Panc1 (cell line): Measurements from ENCODE around the gene CA10.

Source experiments
- POLR2AphosphoS5 ChIP-seq: IDR thresholded peaks from 2 replicates; pipeline ENCODE4 v1.6.1; 2012; ENCODE audit warnings: mild to moderate bottlenecking, low read depth, low read length, moderate library complexity
- SIN3A ChIP-seq: IDR thresholded peaks from 2 replicates; pipeline ENCODE4 v1.6.1; 2012; ENCODE audit warnings: low read depth, mild to moderate bottlenecking, low read length, moderate library complexity, borderline replicate concordance; ENCODE audit not compliant: insufficient read depth
- TCF7L2 ChIP-seq: IDR thresholded peaks from 2 replicates; pipeline ENCODE4 v1.6.1; 2011; ENCODE audit warnings: mild to moderate bottlenecking, low read depth, low read length, inconsistent platforms
- TF ChIP-seq, protein P1 (sequence below): fragments of 450-650 bp; IDR thresholded peaks from 2 replicates; pipeline ENCODE4 v1.5.1; 2017; ENCODE audit warnings: mild to moderate bottlenecking
- TF ChIP-seq, protein P2 (sequence below), 2 experiments: IDR thresholded peaks; 2 replicates each; pipeline ENCODE4 v1.6.1; 2011 to 2012; ENCODE audit warnings: low read depth in 2 of 2, control low read depth in 1 of 2, low read length in 1 of 2, mild to moderate bottlenecking in 1 of 2, moderate library complexity in 1 of 2; ENCODE audit not compliant: insufficient read depth in 1 of 2

DNA sequence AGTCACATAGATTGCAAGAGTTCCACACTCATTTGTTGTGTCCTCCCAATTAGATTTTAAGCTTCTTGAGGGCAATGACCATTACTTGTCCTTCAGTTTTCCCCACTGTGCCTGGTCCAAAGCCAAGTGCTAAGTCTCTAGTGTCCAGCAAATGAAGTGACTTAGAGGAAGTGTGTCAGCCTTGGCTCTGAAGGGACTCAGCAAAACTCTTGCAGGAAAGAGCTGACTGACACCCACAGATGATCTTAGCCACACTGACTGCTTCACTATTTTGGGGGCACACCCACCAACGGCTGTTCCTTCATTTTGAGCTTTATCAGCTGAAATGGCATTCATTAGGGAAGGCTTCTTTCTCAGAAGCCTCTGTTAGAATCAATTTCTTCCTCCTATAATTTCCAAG is 540.0 kb downstream of the CA10 start:
- TF ChIP-seq, protein P1, sequence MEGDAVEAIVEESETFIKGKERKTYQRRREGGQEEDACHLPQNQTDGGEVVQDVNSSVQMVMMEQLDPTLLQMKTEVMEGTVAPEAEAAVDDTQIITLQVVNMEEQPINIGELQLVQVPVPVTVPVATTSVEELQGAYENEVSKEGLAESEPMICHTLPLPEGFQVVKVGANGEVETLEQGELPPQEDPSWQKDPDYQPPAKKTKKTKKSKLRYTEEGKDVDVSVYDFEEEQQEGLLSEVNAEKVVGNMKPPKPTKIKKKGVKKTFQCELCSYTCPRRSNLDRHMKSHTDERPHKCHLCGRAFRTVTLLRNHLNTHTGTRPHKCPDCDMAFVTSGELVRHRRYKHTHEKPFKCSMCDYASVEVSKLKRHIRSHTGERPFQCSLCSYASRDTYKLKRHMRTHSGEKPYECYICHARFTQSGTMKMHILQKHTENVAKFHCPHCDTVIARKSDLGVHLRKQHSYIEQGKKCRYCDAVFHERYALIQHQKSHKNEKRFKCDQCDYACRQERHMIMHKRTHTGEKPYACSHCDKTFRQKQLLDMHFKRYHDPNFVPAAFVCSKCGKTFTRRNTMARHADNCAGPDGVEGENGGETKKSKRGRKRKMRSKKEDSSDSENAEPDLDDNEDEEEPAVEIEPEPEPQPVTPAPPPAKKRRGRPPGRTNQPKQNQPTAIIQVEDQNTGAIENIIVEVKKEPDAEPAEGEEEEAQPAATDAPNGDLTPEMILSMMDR: no peak
- TF ChIP-seq SIN3A (no peak), TCF7L2 (no peak), POLR2AphosphoS5 (no peak)
- TF ChIP-seq, protein P2, sequence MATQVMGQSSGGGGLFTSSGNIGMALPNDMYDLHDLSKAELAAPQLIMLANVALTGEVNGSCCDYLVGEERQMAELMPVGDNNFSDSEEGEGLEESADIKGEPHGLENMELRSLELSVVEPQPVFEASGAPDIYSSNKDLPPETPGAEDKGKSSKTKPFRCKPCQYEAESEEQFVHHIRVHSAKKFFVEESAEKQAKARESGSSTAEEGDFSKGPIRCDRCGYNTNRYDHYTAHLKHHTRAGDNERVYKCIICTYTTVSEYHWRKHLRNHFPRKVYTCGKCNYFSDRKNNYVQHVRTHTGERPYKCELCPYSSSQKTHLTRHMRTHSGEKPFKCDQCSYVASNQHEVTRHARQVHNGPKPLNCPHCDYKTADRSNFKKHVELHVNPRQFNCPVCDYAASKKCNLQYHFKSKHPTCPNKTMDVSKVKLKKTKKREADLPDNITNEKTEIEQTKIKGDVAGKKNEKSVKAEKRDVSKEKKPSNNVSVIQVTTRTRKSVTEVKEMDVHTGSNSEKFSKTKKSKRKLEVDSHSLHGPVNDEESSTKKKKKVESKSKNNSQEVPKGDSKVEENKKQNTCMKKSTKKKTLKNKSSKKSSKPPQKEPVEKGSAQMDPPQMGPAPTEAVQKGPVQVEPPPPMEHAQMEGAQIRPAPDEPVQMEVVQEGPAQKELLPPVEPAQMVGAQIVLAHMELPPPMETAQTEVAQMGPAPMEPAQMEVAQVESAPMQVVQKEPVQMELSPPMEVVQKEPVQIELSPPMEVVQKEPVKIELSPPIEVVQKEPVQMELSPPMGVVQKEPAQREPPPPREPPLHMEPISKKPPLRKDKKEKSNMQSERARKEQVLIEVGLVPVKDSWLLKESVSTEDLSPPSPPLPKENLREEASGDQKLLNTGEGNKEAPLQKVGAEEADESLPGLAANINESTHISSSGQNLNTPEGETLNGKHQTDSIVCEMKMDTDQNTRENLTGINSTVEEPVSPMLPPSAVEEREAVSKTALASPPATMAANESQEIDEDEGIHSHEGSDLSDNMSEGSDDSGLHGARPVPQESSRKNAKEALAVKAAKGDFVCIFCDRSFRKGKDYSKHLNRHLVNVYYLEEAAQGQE (IDR thresholded peaks at IDR 0.05; ENCODE audit: insufficient read depth in 1 of 2, low read depth in 2 of 2, low read length in 1 of 2): no peak
